GM19328 (cell line): Measurements from ENCODE around the gene UCK2.
A peak's percentile ranks its signal among the peaks of the same experiment; 100 is the strongest.

Experiments
- ATAC-seq: cut with Tn5 transposase; IDR thresholded peaks from one replicate; pipeline ENCODE4 v1.9.1; 2021; ENCODE audit warnings: mild to moderate bottlenecking, moderate library complexity; ENCODE audit not compliant: unreplicated experiment

UCK2 gene

DNA sequence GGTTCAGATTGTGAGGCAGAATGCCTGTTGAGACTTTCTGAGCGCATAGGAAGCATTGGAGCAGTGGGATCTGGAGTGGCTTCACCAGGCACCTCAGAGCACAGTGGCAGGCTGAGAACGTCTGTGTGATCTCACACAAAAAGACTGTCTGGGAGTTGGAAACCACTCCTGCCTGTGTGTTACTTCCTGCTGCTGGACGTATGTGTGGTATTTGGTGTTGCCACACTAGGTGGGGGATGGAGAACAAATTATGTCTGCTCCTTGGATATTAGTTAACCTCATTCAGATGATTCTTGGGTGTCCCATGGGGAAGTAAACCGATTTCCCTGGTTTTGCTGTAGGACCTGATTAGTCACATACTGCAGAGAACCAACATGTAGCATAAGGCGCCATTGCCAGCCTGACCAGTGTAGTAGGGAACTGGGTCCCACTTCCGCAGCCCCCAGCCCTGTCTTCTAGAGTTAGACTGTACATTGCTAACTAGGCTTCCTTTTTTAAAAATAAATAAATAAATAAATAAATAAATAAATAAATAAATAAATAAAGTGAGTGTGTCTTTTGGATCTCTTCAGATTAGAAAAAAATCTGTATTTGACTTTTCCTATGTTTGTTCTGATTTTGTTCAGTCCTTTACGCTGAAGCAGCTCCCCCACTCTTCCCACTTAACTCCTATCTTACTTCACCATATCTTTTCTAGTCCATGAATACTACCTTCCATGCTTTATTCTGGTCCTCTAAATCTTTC, 26.9 kb downstream of the UCK2 start:
- no peak for ATAC-seq

DNA sequence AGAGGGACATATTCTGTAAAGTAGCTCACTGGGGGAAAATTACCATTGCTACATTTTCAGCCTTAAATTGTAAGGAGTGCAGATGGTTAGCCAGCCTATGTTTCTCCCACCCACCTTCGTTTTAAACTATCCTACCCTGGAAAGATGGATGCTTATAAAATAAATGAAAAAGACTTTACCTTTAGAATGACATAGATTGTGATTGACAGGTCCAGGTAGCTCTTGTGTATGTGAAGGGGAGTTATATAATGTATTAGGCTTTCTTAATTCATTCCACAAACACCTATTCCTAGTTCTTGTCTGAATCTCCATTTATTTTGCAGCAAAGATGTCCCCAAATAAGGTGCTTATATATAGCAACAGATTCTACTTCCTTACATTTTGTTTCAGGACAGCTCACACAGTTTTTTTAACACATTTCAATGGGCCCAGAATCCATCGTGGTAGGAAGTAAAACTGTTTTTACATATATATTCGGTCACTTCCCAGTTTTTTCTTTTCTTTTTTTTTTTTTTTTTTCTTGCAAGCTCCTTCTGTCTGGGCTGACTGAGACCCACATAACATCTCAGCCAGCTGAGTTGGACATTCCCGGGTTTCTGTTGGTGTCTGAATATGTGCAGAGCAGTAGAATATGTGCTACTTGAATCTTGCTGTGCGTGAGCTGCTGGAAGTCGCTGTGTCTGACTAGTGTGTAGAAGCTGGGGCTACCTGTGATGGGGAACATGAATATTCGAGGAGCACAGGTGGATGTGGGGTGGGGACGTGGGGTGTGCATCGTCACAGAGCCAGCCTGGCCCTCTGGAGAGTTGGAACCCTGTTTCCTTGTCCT, 27.8 kb downstream of the UCK2 start:
- no peak for ATAC-seq

DNA sequence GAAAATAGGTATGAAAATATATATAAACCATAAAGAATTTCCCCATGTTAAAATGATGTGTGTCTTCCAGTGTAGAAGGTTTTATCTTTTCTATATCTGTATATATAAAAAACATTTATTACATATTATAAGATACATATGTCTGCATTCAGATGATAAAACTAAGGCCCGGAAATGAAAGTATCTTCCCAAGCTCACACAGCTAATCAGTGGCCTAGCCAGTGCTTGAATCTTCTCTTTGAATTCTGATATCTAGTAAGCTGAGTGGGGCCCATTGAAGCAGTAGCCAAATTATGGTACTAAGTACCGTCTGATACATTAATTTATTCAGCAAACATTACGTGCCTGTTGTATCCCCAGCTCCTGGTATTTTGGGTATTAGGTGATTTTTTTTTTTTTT, 28.6 kb downstream of the UCK2 start:
- no peak for ATAC-seq

DNA sequence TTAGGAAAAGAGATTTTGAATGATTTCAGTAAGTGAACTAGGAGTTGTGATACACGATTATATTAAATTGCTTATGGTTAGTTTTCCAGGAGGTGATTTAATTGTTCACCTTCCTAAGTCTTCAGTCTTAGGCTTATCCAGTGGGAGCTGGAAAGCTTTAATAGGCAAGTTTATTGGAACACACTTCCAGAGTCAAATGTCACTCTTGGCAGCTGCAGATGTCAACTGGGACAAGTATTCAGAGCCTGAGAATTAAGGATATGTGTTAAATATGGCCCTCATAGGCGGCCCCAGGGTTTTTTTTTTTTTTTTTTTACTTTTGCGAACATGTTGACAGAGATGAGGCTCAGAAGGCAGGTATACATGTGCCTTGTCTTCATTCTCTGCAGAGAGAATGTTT, 29.2 kb downstream of the UCK2 start:
- ATAC-seq, result no peak

DNA sequence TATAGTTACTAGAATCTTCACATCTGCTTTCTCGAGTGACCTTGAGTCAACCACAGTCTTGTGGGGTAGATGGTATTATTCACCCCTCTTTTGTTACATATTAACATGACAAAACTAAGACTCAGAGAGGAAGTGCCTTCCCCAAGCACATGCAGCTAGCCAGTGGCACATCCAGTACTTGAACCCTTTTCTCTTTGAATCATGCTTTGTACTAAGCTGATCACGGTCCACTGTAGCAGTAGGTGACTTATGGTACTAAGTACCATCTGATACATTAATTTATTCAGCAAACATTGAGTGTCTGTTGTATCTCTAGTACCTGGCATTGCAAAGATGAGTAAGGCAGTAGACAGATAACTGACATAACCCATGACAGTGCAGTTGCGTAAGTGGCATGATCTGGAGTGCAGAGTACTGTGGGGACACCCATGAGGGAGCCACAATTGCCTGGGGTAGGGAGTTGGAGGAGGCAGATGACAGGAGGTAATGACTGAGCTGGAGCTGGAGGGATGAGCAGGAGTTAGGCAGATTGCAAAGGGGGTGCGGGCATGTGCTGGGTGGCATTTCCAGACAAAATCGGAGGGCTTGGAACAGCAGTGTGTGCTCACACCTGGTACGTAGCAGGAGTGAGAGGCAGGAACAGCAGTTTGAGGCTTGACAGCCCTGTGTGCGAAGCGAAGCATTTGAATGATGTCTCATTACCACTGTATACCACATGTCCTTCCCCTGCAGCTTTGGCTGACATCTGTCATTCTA, 29.8 kb downstream of the UCK2 start:
- no peak for ATAC-seq

DNA sequence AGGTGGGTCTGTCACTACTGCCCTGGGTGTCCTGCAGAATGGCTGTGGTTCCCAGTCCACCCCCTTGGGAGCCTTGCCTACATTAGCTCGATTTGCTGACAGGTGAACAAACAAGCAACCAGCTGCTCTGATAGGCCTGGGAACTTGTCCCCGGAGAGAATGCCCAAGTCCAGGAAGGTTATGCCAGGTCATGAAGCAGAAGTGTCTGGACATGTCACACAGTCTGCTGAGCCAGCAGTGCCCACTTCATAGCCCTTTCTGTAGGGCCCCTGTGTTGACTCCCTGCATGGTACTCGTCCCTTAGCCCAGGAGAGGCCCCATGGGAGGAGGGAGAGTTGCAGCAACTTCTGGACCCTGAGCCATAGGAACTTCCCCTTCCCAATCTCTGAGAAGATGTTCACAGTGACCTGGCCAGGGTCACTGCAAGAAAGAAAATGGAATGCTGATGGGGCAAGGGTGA, 31.0 kb downstream of the UCK2 start:
- ATAC-seq, result no peak

DNA sequence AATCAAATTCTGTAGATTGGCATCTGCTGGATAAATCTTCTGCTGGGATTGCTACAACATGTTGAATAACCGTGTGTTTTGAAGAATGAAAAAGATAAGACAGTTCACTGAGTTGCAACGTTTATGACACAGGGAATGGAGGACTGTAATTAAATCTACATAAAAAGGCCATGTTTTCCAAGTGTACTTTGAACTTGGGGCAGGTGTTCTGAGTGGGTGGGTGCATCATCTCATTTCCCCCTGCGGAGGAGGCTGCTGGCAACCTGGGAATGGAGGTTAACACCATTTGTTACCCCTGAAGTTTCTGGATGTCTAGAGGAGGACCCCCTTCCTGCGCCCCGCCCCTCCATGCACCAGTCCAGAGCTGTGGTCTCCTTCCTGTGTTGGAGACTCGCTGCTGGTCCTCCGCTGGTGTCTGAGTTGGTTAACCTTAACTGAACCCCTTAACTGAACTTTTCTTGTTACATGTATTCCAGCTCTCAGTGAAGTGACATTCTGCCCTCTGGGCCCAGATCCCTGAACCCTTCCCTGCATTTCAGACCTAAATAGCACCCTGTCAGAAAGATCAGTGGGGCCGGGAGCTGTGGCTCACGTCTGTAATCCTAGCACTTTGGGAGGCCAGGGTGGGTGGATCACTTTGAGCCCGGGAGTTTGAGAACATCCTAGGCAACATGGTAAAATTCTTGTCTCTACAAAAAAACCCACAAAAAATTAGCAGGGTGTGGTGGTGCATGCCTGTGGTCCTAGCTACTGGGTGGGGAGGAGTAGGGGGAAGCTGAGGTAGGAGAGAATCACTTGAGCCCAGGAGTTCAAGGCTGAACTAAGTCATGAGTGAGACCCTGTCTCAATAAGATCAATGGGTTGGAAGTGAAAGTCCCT, 31.8 kb downstream of the UCK2 start:
- no peak for ATAC-seq

DNA sequence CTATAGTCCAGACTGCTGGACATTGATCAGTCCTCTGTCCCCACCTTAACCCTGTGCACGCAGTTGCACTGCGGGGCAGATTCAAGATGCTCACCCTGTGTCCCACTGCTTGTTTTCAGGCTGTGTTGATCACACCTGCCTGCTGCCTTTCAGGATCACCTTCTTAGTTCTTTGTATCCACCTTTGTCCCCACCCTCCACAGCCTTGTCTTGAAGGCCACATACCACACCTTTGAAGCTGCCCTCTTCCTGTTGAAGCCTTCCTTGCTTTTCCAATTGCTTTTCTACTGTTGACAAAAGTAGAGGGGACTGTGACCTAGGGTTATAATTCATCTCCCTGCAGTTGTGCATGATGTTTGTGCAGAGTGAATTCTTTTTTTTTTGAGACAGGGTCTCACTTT, 32.7 kb downstream of the UCK2 start:
- ATAC-seq, result no peak

DNA sequence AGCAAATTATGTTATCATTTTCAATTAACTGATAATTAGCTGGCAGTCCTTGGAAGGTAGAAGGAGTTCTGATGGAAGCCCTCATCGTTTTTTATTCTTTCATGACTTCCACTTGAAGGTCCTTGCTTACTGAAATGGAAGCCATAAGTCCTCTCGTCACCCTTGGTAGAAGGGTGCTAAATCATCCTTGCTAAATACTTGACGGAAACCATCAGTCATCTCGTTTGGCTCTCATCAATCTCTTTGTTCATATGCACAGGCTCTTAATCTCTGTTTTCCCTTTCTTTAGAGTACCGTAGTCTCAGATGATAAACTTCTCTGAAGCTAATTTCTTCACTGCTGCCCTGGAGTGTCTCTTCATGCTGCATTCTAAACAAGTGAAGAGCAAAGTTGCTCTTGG, 34.5 kb downstream of the UCK2 start:
- no peak for ATAC-seq

DNA sequence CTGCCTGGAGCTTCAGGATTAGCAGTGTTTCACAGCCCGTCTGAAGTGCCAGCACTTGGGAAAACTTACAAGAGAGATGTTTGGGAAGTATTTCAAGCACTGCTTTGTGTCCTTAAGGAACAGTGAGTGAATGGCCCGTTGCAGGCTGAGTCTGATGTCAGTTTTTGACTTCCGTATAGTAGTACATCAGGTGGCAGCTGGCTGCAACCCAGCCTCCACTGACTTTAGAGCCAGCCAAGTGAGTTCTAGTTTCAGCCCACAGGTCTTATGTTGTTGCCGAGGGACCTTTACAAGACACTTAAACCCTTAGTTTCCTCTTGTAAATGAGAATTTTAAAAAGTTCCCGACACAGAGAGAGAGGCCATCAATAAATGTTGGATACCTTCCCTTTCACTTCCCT, 35.0 kb downstream of the UCK2 start:
- no peak for ATAC-seq

DNA sequence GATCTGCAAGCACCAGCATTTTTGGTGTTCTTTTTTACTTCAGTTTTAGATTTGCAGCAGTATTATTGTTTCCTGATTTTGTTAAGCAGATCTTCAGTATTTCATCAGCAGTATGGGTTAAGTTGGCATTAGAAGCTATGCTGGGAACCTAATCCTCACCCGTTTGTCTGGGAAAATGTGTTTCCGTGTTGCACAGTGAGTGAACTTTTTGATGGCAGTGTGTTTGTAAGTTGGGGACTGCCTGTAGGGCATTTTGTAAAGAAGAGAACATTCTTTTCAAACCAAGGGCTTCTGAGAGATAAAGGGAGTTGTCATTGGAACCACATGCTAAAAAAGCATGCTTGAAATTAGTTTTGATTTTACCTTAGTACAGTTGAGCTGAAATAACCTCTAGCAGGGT, 35.9 kb downstream of the UCK2 start:
- ATAC-seq, result no peak

DNA sequence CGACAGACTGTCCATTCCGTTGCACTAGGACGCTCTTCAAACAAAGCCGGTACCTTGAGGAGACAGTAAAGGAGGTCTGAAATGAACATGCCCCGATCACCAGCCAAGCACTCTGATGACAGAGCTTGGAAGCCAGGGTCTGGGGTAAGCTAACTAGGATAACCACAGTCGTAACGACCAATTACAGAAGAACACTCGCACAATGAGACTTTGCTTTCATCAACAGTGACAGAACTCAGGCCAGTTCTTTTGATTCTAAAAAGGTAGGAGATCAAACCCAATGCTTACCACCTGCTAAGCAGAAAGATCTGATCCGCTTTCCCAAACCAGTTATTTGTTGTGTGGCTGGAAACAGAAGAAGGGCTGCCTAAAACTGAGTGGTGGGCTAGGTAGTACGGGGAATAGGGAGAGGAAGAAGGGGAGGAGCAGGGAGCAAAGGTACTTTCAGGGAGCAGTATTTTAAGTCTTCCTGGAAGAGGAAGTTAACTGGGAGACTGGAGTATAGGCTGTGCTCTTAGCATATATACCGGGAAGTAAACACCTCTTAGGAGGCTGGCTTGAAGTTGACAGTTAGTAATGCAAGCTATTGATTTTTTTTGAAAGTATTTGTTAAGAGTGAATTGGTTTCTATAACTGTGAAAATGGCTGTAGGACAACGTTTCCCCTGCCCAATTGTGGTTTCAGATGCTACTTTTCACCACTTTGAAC, 38.4 kb downstream of the UCK2 start:
- ATAC-seq, result no peak

DNA sequence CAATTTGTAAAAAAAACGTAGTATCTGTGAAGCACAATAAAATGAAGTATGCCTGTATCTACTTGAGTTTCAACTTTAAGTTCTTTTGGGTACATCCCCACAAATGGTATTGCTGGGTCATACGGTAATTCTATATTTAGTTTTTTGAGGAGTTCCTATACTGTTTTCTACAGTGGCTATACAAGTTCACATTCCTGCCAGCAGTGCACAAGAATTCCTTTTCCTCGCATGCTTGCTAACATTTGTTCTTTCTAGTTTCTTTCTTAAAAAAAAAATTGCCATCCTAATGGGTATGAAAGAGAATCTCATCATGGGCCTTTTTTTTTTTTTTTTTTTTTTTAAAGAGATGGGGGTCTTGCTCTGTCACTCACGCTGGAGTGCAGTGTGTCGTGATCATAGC, 41.9 kb downstream of the UCK2 start:
- no peak for ATAC-seq

DNA sequence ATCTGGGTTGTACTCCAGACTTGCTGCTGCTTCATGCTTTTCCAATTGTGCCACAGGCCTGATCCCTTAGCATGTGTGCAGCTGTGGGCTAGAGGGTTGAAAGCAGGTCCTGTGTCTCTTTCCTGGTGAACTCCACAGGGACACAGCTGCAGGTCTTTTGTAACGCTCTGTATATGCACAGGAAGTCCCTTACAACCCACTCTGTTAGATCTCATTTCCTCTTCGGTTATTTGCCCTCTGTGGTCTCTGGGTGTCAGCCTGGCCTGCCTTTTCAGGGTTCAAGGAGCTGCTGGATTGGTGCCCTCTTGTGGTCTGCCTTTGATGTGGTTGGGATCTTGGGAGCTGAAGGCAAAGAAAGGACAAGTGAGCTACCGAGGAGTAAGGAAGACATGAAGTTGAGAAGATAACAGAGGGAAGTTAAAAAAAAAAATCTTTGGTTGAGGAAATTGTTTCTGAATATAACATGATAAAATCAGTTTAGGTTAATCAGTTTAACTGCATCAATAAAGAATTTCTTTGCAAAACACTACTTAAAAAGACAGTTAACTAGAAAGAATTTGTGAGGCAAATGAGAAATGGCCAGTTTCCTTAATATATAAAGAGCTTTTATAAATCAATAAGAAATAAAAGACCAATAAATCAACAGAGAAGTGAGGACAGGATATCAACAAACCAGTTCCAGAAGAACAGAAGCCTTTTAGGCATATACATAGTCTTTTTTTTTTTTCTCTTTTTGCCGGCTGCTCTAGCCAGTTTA, 44.1 kb downstream of the UCK2 start:
- ATAC-seq, result peak; percentile 80

DNA sequence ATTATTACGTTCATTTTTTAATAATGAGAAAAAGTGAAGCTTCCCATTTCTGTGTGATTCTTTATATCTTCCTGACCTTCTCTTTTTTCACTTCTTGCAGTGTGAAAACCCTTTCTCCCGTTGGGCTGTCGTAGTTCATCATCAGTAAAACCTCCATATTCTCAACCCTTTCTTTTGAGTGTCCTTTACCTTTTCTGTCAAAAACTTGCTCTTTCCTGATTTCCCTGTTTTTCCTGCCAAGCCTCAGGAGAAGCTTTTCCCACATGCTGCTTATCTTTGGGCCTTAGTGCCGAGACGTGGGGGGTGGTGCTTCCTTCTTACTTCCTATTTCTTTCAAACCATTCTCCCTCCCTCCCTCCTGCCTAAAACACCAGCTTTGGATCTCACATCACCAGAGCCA, 46.1 kb downstream of the UCK2 start:
- no peak for ATAC-seq

DNA sequence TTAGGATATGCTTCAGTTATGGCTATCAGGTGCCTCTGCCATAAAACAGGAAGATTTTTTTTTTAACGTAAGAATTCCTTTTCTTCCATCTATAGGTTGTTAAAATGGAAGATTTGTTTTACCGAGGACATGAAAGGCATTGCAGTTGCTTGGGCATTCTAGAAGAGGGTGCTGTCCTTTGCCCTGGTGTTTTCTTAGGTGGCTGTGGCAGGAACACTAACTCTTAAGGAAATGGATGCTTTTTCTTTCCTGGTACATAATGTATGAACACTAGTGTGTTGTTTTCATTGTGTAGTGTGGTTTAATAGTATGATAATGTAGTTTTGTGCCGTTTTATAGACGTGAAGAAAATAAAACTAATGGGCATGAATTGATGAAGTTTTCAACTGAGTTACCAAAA, 47.2 kb downstream of the UCK2 start:
- ATAC-seq, result no peak

DNA sequence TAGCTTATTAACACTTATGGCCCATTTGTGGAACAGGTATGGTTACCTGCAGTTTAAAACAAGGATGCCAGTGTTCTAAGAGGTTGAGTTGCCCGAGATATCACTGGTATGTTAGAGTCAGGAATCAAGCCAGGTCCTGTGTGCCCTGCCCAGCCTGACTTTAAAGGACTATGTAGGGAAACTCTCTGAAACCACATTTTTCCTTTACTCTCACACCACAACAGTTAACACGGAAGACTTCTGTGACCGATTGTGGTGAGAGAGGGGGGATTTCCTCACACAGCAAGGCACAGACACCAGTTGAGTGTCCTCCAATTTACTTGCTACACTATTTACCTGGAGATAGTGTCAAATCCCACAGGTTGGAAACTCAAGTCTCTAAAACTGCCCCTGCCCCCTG, 47.8 kb downstream of the UCK2 start:
- ATAC-seq, result no peak

DNA sequence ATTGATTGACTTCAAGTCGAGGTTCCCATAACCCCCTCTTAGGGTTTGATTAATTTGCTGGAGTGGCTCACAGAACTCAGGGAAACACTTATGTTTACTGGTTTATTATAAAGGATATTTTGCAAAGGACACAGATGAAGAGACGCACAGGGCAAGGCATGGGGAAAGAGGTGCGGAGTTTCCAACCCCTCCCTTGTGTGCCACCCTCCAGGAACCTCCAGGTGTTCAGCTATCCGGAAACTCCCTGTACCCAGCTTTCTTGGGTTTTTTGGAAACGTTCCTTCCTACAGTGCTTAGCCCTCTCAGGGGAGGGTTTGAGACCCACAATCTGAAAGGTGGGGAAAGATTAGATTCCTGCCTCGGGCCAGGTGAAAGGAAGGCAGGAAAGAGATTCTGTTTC, 48.2 kb downstream of the UCK2 start:
- ATAC-seq, result no peak

DNA sequence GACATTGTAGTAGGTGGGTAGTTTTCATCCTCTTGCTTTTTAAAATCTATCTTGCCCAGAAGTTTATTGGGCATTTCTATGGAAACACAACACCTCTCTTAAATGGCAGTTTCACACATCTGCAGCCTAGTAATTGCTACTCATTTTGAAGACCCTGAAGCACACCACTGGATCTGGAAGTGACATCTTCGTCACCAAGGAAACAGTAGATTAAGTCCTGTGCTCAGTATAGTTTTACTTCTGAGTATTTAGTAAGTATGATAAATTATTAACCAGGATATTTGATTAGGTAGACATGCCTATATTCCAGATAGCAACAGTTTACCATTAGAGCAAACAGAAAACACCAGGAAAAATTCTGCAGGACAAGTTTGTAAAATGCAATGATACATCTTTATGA, 48.7 kb downstream of the UCK2 start:
- ATAC-seq, result no peak
